ENCODE measurements around the gene EDARADD. TPM values are rescaled to one million over a fixed set of nuclear protein-coding genes. Genes with fewer than 3 reads are reported as not detected.
"Not testable (repeated sequence)": the region's sequence is repeated elsewhere in the genome, so short reads cannot be mapped to it uniquely, and the experiment has no call there.

Gene EDARADD
- total RNA-seq, 1 donor from 2014 or later: 1.6 TPM

DNA sequence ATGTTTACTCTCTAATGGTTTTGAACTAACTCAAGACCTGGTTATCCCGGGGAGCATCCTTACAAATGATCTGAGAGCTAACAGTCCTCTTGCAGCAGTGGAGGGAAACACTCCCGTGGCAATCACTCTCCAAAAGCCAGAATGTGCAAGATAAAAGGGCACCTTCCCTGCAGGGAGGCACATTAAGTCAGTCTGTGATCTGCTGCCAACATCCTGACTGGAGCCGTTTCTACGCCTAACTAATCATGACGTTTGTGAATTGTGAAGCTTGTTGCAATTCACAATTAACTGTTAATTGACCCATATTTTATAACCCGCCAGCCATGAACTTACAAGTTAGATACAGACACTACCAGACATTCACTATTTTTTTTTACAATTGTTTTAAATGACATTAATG lies 77.6 kb downstream of the EDARADD start:
- no peak for DNase-seq (ENCODE audit: missing footprints)

DNA sequence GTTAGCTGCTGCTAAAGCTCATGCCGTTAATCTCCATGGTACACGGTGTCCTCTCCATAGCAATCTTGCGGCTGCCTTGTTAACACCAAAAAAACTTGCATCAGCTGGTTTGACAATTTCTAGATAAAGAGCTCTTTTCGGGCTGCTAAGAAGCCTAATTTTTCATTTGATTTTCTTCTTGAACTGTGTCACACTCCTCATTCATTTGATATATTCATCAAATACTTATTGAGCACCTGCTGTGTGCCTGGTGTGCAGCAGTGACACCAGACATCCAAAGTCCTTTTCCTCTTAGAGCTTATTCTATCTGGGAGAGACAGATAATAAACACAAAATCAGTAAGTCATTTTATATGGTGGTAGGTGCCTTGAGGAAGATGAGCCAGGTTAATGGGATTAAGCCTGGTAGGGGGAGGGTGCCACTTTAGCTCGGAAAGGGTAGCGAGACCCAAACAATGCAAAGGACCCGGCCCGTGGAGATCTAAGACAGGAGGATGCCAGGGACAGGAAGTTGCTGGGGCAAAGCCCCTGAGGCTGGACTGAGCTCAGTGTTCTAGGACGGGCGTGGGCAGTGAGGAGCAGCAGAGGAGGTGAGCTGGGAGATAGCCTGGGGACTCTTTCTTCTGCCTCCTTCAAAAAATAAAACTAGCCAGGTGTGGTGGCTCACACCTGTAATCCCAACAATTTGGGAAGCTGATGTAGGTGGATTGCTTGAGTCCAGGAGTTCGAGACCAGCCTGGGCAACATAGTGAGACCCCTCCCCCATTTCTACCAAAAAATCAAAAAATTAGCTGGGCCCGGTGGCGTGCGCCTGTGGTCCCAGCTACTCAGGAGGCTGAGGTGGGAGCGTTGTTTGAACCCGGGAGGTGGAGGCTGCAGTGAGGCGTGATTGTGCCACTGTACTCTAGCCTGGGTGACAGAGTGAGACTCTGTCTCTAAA lies 79.0 kb downstream of the EDARADD start:
- DNase-seq (ENCODE audit: missing footprints) (no peak), ATAC-seq (no peak)
- intact Hi-C loops (cut with DNase I): no loop called here

More for the DNA sequence above, 77.6 kb downstream of the EDARADD start:
- ATAC-seq: peak; percentile 28
- intact Hi-C loops (cut with DNase I): no loop called here

DNA sequence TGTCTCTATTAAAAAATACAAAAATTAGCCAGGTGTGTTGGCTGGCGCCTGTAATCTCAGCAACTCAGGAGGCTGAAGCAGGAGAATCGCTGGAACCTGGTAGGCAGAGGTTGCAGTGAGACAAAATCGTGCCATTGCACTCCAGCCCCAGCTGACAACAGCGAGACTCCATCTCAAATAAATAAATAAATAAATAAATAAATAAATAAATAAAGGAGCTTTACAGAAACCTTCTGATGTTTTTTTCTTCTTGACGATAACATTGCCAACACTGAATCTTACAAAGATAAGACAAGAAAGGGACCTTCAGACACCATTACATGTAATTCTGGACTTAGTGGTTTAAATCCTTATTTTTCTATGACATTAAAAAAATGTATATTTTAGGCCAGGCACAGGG lies 81.9 kb downstream of the EDARADD start:
- ATAC-seq: no peak
- intact Hi-C loops (cut with DNase I): no loop called here
- DNase-seq (ENCODE audit: missing footprints): no peak

DNA sequence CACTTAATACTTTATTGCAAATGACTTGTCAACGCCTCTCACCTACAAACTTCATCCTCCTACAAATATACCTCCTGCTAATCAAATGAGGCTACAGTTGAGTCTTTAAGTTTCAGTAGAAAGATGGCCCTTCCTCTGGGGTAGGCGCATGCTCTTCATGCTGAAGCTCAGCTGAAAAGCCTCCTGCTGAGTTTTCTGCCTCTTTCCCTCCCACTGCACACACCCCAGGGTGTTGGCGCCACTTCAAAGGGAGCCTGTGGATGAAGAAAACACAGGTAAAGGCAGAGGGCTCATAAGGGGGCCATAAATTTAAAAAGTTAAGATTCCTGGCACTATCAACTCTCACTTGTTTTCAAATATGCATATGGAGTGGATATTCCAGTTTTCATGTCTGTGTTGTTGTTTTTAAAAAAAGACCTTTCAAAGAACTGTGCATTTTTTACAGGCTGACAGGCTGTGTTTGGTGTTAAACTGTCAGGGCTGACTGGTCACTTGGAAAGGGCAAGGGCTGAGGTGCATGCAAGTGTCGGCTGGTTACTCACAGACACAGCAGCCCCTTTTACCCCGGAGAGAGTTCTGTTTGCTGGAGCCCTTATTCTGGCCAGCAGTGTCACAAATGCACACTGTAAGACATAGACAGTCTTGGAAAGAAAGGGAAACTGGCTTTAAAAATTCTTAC lies 86.8 kb downstream of the EDARADD start:
- no peak for ATAC-seq
- intact Hi-C loops (cut with DNase I): no loop called here

DNA sequence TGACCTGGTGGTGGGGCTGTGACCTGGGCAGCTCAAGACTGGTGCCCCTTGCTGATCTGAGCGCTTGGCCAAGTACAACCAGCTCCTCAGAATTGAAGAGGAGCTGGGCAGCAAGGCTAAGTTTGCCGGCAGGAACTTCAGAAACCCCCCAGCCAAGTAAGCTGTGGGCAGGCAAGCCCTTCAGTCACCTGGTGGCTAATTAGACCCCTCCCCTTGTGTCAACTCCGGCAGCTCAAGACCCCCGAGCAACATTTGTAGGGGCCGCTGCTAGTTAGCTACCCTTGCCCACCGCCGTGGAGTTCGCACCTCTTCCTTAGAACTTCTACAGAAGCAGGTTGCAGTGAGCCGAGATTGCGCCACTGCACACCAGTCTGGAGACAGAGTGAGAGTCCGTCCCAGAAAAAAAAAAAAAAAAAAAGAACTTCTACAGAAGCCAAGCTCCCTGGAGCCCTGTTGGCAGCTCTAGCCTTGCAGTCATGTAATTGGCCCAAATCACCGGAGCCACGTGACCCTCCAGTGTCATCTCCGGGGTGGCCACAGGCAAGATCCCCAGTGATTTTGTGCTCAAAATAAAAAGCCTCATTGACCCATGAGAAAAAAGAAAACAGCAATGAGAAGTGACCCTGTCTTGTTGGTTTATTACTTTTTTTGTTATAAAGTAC lies 90.4 kb downstream of the EDARADD start:
- ATAC-seq (no peak), DNase-seq (ENCODE audit: missing footprints) (no peak)
- intact Hi-C loops (cut with DNase I): no loop called here

More for the DNA sequence above, 86.8 kb downstream of the EDARADD start:
- no peak for DNase-seq (ENCODE audit: missing footprints)

DNA sequence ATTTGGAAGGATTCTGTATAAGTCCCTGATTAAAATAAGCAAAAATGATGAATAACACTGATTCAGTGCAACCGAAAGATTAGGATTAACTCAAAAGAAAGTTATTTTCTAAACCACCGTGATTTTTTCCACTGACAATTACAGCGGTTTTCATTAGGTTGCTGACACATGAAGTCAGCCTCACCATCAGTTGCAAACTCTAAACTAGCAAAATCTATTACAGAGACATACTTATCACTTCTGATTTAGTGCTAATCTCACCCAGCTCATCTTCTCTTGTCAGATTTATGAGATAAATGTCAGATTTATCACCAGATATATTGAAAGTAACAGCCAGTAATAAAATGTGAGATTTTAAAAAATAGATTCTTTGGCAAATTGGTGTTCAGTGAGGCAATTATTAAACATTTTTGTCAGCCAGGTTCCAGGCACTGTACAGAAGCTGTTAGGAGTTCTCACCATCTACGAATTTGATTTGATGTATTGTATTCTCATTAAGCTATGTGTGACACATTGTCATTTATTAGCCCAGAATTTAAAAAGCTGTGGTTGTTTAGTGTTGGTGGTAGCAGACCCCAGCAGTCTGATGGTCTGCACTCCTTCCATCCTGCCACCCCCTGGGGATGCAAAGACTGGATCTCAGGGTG lies 92.4 kb downstream of the EDARADD start:
- ATAC-seq: no peak
- intact Hi-C loops (cut with DNase I): no loop called here
- no peak for DNase-seq (ENCODE audit: missing footprints)

DNA sequence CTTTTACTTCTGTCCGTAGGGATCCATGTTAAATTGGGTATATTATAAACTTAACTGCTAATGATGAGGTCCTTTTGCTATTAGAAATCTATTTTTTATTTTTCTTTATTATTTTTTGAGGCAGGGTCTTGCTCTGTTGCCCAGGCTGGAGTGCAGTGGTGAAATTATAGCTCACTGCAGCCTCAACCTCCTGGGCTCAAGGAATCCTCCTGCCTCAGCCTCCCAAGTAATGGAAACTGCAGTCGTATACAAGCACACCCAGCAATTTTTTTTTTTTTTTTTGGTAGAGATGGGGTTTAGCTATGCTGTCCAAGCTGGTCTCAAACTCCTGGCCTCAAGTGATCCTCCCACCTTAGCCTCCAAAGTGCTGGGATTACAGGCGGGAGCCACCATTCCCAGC lies 95.1 kb downstream of the EDARADD start:
- DNase-seq (ENCODE audit: missing footprints); intact Hi-C loops (cut with DNase I); ATAC-seq: not testable (repeated sequence)

DNA sequence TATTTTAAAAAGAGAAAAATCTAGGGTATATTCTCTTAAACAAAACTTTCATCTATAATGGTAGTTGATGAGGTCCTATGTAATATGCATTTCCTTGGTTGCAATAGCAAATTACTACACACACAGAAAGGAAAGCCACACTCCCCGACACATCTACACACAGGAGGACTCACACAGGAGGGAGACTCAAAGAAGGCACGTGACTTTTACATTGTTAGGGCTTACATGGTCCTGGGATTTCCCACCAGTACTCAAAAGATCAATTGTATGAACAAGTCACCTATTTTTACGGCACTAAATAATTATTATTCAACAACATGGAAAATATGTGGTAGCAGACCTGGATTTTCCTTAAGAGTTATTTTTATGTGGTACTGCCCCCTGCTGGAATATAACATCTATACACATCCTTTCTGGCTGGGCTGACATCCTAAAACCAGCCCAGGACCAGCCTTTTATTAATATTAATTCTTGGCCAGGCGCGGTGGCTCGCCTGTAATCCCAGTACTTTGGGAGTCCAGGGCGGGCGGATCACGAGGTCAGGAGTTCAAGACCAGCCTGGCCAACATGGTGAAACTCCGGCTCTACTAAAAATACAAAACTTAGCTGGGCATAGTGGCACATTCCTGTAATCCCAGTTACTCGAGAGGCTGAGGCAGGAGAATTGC lies 95.8 kb downstream of the EDARADD start:
- DNase-seq (ENCODE audit: missing footprints): no peak
- intact Hi-C loops (cut with DNase I): loop anchor here (1.0 kb wide), 1 partner anchor 381 kb away; no protein-coding TSS in a partner anchor
- peak; percentile 38 for ATAC-seq

DNA sequence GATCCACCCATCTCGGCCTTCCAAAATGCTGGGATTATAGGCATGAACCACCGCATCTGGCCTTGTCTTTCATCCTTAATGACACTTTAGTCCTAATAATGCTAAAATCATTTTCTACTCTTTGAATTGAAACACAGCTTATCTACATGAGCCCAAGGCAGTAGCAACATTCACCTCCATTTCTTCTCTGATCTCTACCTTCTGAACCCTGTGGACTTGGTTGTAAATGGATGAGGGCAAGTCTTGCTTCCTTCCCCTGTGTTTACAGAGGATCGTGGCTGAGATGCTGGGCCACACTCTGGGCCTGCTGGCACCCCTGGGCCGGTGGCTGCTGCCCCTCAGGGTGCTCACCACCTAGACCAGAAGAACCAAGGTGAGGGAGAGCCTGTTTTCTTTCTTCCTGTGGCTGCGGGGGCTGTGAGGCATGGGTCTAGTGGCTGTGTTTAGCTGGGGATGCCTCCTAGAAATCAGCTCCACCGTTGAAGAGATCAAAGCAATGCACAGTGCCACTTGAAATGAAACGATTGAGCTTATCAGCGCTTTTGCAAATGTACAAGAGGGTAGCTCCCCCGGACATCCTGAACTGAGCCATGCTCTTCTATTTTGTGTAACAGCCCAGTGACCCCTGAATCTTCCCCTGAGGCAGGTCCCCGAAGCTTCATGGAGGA lies 97.5 kb downstream of the EDARADD start:
- intact Hi-C loops (cut with DNase I): no loop called here
- ATAC-seq: no peak
- no peak for DNase-seq (ENCODE audit: missing footprints)

DNA sequence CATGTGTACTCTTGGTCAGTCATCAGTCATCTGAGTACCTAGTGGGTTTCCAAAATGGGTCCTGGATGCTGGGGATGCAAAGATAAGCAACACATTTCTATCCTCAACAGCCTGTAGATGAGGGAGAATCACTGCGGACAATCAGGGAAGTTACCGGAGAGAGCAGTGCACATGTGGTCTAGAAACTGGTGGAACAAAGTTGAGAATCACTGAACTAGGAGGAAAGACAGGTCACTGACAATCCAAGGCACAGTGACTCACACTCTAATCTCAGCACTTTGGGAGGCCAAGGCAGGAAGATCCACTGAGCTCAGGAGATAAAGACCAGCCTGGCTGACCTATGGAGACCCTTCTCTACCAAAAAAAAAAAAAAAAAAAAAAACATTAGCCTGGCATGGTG lies 98.3 kb downstream of the EDARADD start:
- no peak for ATAC-seq
- DNase-seq (ENCODE audit: missing footprints): no peak
- intact Hi-C loops (cut with DNase I): no loop called here

DNA sequence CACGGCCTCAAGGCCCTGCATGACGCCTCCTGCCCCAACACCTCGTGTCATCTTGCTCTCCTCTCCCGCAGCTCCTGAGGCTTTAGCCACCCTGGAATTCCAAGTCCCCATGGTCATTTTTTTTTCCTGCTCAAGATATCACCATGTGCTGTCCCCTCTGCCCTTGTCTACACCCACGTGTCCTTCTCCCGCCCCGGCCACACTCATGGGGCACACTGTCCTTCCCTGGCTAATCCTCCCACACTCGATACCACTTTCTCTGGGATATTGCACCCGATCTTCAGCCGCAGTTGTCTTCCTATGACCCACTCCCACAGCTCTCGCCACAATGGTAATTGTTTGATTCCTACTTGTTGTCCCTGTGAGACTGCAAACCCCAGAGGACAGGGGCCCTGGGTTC lies 100.0 kb downstream of the EDARADD start:
- DNase-seq (ENCODE audit: missing footprints) (no peak), ATAC-seq (peak; percentile 53)
- intact Hi-C loops (cut with DNase I): no loop called here

DNA sequence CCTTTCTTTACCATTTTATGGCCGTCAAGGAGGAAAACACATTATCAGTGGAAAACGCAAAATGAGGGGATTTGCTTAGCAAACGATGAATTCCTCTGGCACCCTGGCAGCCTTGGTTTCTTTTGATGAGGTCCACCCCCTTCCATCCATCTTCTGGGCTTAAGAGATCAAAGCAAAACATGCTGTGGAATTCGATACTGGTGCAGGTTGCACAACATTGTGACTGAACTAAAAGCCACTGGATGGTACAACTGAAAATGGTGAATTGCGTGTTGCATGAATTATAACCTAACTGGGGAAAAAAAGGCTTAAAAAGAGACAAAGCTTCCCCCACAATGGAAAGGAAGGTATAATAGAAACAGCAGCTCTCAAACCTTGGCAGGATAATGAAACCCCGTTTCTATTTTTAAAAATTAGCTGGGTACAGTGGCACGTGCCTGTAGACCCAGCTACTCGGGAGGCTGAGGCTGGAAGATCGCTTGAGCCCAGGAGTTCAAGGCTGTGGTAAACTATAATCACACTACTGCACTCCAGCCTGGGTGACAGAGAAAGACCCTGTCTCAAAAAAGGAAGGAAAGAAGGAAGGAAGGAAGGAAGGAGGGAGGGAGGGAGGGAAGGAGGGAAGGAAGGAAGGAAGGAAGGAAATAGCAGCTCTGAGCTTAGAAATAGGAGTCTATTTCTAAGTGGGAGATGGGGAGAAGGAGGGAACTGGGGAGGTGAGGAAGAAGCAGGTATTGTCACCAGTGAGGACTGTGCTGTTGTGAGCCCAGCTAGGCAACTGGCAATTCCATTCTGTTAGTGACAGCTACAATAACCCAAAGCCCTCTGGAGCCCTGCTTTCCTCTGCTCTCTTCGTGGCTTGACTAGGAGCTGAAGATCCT lies 100.7 kb downstream of the EDARADD start:
- intact Hi-C loops (cut with DNase I): no loop called here
- DNase-seq (ENCODE audit: missing footprints) (no peak), ATAC-seq (peak; percentile 47)

DNA sequence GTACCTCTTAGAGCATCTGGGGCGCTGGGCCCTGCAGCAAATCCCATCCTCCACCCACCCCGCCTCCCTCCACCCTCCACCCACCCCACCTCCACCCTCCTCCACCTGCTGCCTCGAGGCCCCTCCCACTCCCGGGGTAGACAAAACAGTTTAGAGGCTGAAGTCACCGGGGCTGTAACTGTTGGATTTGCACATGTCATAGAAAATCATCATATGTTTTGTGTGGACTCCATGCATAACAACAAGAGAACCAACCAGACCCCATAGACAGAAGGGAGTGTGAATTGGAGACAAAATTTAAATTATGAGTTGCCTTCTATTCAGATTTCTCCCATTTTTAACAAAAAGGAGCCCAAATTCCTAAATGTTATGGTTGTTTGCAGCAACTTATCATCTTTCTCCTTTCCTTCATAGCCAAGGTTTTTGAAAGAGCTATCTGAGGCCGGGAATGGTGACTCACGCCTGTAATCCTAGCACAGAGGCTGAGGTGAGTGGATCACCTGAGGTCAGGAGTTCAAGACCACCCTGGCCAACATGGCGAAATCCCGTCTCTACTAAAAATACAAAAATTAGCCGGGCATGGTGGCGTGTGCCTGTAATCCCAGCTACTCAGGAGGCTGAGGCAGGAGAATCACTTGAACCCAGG lies 101.5 kb downstream of the EDARADD start:
- no peak for DNase-seq (ENCODE audit: missing footprints)
- intact Hi-C loops (cut with DNase I): no loop called here
- no peak for ATAC-seq

DNA sequence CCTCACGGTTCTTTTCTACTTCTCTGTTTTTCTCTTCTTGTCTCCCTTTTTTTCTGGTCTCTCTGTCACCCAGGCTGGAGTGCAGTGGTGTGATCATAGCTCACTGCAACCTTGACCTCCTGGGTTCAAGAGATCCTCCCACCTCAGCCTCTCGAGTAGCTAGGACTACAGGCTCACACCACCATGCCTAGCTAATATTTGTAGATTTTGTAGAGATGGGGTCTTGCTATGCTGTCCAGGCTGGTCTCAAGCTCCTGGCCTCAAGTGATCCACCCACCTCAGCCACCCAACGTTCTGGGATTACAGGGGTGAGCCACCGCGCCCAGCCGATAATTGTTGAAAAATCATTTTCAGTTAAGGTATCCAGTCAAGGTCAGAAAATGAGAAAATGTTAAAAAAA lies 103.8 kb downstream of the EDARADD start:
- no peak for DNase-seq (ENCODE audit: missing footprints)
- no peak for ATAC-seq
- intact Hi-C loops (cut with DNase I): no loop called here

DNA sequence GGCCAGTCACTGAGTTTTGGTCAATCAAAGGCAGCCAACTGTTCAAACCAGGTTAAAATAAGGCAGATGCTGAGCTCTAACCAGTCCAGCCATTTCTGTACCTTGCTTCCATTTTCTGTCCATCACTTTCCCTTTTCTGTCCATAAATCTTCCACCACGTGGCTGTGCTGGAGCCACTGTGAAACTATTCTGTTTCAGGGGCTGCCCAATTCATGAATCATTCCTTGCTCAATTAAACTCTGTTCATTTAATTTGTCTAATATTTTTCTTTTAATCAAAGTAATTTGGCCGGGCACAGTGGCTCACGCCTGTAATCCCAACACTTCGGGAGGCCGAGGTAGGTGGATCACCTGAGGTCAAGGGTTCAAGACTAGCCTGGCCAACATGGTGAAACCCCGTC lies 107.0 kb downstream of the EDARADD start:
- intact Hi-C loops (cut with DNase I): no loop called here
- DNase-seq (ENCODE audit: missing footprints) (no peak), ATAC-seq (no peak)

DNA sequence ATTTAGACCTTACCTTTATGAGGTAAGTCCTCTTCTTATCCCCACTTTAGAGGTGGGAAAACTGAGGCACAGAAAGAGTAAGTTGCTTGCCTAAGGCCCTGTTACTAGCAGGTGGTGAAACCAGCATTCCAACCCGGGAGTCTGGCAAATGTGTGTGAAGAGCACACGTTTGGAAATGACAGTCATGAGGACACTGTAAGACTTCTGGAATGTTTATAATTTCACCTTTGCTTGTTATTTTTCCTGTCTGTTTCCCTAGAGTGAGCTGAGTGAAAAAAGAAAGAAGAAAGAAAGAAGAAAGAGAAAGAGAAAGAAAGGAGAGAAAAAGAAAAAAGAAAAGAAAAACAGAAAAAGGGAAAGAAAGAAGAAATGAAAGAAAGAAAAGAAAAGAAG lies 108.5 kb downstream of the EDARADD start:
- intact Hi-C loops (cut with DNase I): no loop called here
- DNase-seq (ENCODE audit: missing footprints) (no peak), ATAC-seq (no peak)

Data from Right ventricle myocardium inferior (tissue), 1 donor.